ENCODE measurements around the gene KIAA0753.

- TF ChIP-seq CTCF (IDR thresholded peaks at IDR 0.05) (no peak), POLR2A (IDR thresholded peaks at IDR 0.05) (no peak), EP300 (IDR thresholded peaks at IDR 0.05) (no peak)
These were observed 105.5 kb downstream of the KIAA0753 start for GRCh38 chr17:6534846-6535514.
